Measurements from ENCODE around the gene AOPEP.

DNA sequence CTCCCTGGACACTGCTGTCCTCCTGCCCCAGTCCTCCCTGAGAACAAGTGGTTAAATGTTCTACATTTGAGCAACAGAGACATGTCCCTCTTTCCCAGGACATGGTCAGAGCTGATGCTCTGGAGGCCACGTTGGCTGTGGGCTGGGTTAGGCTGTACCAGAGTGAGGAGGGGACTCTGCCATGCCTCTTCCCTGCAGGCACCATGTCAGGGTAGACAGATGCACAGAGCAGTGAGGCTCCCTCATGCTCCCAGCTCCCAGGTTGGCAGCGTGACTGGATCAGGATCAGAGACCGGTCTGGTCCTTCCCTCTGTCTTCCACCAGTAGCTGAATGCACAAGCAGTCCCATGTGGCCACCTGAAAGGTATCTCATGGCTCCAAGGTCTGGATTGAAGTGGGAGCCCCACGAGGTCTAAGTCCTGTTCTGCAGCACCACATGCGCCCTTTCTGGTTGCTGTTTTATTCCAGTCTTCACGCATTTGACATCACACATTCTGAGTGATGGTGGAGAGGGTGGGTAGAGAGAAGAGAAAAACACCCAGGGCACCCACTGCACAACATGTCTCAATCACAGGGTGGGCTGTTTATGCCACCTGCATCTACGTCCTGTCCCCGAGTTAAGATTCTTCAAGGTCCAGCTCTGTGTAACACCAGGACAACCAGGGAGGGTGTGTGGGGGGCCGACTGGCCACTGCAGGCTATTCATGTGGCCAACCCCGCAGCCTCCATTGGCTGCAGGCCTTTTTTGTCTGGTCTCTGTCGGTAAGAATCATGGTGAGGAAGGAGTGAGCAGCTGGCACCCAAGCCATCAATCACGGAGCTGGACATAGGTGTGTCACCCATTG lies 386.2 kb downstream of the AOPEP start:
- TF ChIP-seq CTCF (IDR thresholded peaks at IDR 0.05; ENCODE audit: insufficient read depth, low read depth, low read length) (no peak), EZH2 (IDR thresholded peaks at IDR 0.05; ENCODE audit: insufficient read depth, low read length) (no peak)

Data from astrocyte (in vitro differentiated cells and primary cell).